Activated naive CD4-positive, alpha-beta T cell treated with anti-CD3 and anti-CD28 coated beads for 36 hours (primary cell): ENCODE results near the gene RIPPLY3. TPM values are rescaled to one million over a fixed set of nuclear protein-coding genes. Genes with fewer than 3 reads are reported as not detected.
A peak's percentile ranks its signal among the peaks of the same experiment; 100 is the strongest.

Experiments
- CTCF ChIA-PET: fragments of 350-600 bp; sonication (Branson Sonifier 250); formaldehyde crosslinking; loops from one replicate; lab custom pipeline; 2021; ENCODE audit warnings: antibody characterized with exemption; lab: Charles Lee
- DNase-seq: peaks from one replicate; pipeline ENCODE4 v3.0.0-alpha.2; 2020
- H3K27ac Mint-ChIP-seq: one replicate; pipeline ENCODE4 v1.8.0; 2021; ENCODE audit warnings: mild to moderate bottlenecking, mixed read lengths
- H3K27me3 Mint-ChIP-seq: one replicate; pipeline ENCODE4 v1.8.0; 2021; ENCODE audit warnings: low read depth, mixed read lengths
- H3K36me3 Mint-ChIP-seq: one replicate; pipeline ENCODE4 v1.8.0; 2021; ENCODE audit warnings: low read depth, mixed read lengths
- H3K4me1 Mint-ChIP-seq: one replicate; pipeline ENCODE4 v1.8.0; 2021; ENCODE audit warnings: low read depth, mixed read lengths
- H3K4me3 Mint-ChIP-seq: one replicate; pipeline ENCODE4 v1.8.0; 2021; ENCODE audit warnings: mild to moderate bottlenecking, moderate library complexity, mixed read lengths
- H3K9me3 Mint-ChIP-seq: one replicate; pipeline ENCODE4 v1.8.0; 2021; ENCODE audit warnings: mixed read lengths
- intact Hi-C: fragments of 100-400 bp; cut with micrococcal nuclease; formaldehyde crosslinking; loops from one replicate; pipeline ENCODE4 v1.15.1; 2023
- total RNA-seq, 2 experiments: library from RNA; stranded (reverse); gene quantifications; one replicate each; pipeline ENCODE4 v1.2.3, GENCODE V29; 2021

The RIPPLY3 gene
- total RNA-seq = under 1 TPM in 1 of 2 experiments, not detected in 1; 0.10 TPM

- Mint-ChIP-seq H3K9me3 (no peaks in the 10 kb centered on the region), H3K36me3 (no peaks in the 10 kb centered on the region), H3K4me3 (peak within 1 kb of the TSS; percentile 52), H3K27ac (no peak within 1 kb of the TSS), H3K4me1 (peaks cover 16% of the 10 kb centered on the region), H3K27me3 (peaks cover 26% of the 10 kb centered on the region)
- CTCF ChIA-PET = interaction anchor here (0.9 to 1.4 kb wide), 3 partner anchors 9 to 29 kb away, joined by 3 to 4 read pairs (median 3); no protein-coding TSS in a partner anchor
- intact Hi-C loops = no loop called here
- peak; percentile 27 for DNase-seq
Observed at GRCh38 chr21:37006486-37007291, at the start of gene RIPPLY3. Gene RIPPLY3 (plus strand): TSS chr21:37006702. CDS start chr21:37006773, 71 bp downstream.

GRCh38 chr21:36959020-36959835, 47.3 kb upstream of the RIPPLY3 start:
- no peak overlapping the region for H3K27ac Mint-ChIP-seq
- CTCF ChIA-PET = interaction anchor here (0.6 to 0.8 kb wide), 2 partner anchors 32 to 462 kb away, joined by 3 read pairs; no protein-coding TSS in a partner anchor
- no peak for DNase-seq
- no peaks in the 10 kb centered on the region for H3K4me1 Mint-ChIP-seq
- peaks cover 15% of the 10 kb centered on the region for H3K36me3 Mint-ChIP-seq
- H3K9me3 Mint-ChIP-seq = no peaks in the 10 kb centered on the region
- no peak overlapping the region for H3K4me3 Mint-ChIP-seq
- intact Hi-C loops = no loop called here
- H3K27me3 Mint-ChIP-seq = no peaks in the 10 kb centered on the region

GRCh38 chr21:36960676-36961284, 45.7 kb upstream of the RIPPLY3 start:
- intact Hi-C loops = loop anchor here (10.0 kb wide), 1 partner anchor 636 kb away; the partner anchor contains the start of gene MORC3

GRCh38 chr21:36962098-36962780, 44.3 kb upstream of the RIPPLY3 start:
- Mint-ChIP-seq H3K9me3 (no peaks in the 10 kb centered on the region), H3K4me3 (no peak overlapping the region), H3K27ac (no peak overlapping the region), H3K4me1 (peaks cover 12% of the 10 kb centered on the region), H3K27me3 (no peaks in the 10 kb centered on the region), H3K36me3 (peaks cover 9% of the 10 kb centered on the region)
- CTCF ChIA-PET = interaction anchor here (1.2 to 1.3 kb wide), 2 partner anchors 27 to 31 kb away, joined by 3 read pairs; no protein-coding TSS in a partner anchor
- no peak for DNase-seq
- intact Hi-C loops = loop anchor here (10.0 kb wide), 1 partner anchor 637 kb away; the partner anchor contains the start of gene MORC3

More at GRCh38 chr21:36960676-36961284, 45.7 kb upstream of the RIPPLY3 start:
- no peak for DNase-seq
- CTCF ChIA-PET = no interaction called here
- Mint-ChIP-seq H3K27me3 (no peaks in the 10 kb centered on the region), H3K4me3 (no peak overlapping the region), H3K9me3 (no peaks in the 10 kb centered on the region), H3K27ac (no peak overlapping the region), H3K4me1 (peaks cover 12% of the 10 kb centered on the region), H3K36me3 (peaks cover 15% of the 10 kb centered on the region)

- H3K4me1 Mint-ChIP-seq = peaks cover 12% of the 10 kb centered on the region
- intact Hi-C loops = loop anchor here (10.0 kb wide), 1 partner anchor 640 kb away; the partner anchor contains the start of gene MORC3
Observed at GRCh38 chr21:36964398-36964797, 42.1 kb upstream of the RIPPLY3 start.

GRCh38 chr21:36964827-36965719, 41.4 kb upstream of the RIPPLY3 start:
- intact Hi-C loops = loop anchor here (5.0 to 10.0 kb wide), 2 partner anchors 302 to 640 kb away; partner anchors contain the start of genes MORC3 and VPS26C
- Mint-ChIP-seq H3K27me3 (no peaks in the 10 kb centered on the region), H3K36me3 (peaks cover 9% of the 10 kb centered on the region)

More at GRCh38 chr21:36964398-36964797, 42.1 kb upstream of the RIPPLY3 start:
- no peak overlapping the region for H3K27ac Mint-ChIP-seq
- DNase-seq = no peak
- no peak overlapping the region for H3K4me3 Mint-ChIP-seq
- H3K36me3 Mint-ChIP-seq = peaks cover 9% of the 10 kb centered on the region
- no peaks in the 10 kb centered on the region for H3K27me3 Mint-ChIP-seq
- no peaks in the 10 kb centered on the region for H3K9me3 Mint-ChIP-seq
- CTCF ChIA-PET = interaction anchor here (1.6 to 2.4 kb wide), 2 partner anchors 26 kb away, joined by 4 to 12 read pairs; no protein-coding TSS in a partner anchor

GRCh38 chr21:36965720-36966065, 40.8 kb upstream of the RIPPLY3 start:
- Mint-ChIP-seq H3K4me3 (peak overlapping the region; percentile 78), H3K9me3 (no peaks in the 10 kb centered on the region)

More at GRCh38 chr21:36964827-36965719, 41.4 kb upstream of the RIPPLY3 start:
- Mint-ChIP-seq H3K4me3 (peak overlapping the region; percentile 78), H3K27ac (peak overlapping the region; percentile 86), H3K9me3 (no peaks in the 10 kb centered on the region), H3K4me1 (peaks cover 12% of the 10 kb centered on the region)
- CTCF ChIA-PET = interaction anchor here (0.5 to 2.4 kb wide), 10 partner anchors 12 to 460 kb away, joined by 3 to 12 read pairs (median 4); no protein-coding TSS in a partner anchor
- DNase-seq = no peak

GRCh38 chr21:36966066-36966820, 40.3 kb upstream of the RIPPLY3 start, which contains the start of gene HLCS:
Gene HLCS (minus strand): TSS chr21:36966669. CDS start chr21:36966638, 31 bp downstream.
- Mint-ChIP-seq H3K27ac (peak within 1 kb of the TSS; percentile 86), H3K27me3 (no peaks in the 10 kb centered on the region), H3K4me1 (peaks cover 12% of the 10 kb centered on the region), H3K36me3 (no peaks in the 10 kb centered on the region), H3K4me3 (peak within 1 kb of the TSS; percentile 78), H3K9me3 (no peaks in the 10 kb centered on the region)
- intact Hi-C loops = loop anchor here (1.0 to 10.0 kb wide), 5 partner anchors 19 to 641 kb away; partner anchors contain the start of genes MORC3, PIGP, TTC3 and VPS26C
- peak; percentile 72 for DNase-seq
- CTCF ChIA-PET = interaction anchor here (0.5 to 2.4 kb wide), 10 partner anchors 8 to 461 kb away, joined by 3 to 12 read pairs (median 4); no protein-coding TSS in a partner anchor

More at GRCh38 chr21:36965720-36966065, 40.8 kb upstream of the RIPPLY3 start:
- CTCF ChIA-PET = interaction anchor here (0.5 to 2.4 kb wide), 10 partner anchors 8 to 460 kb away, joined by 3 to 12 read pairs (median 4); no protein-coding TSS in a partner anchor
- no peak for DNase-seq
- Mint-ChIP-seq H3K27ac (peak overlapping the region; percentile 86), H3K36me3 (peaks cover 4% of the 10 kb centered on the region), H3K4me1 (peaks cover 12% of the 10 kb centered on the region), H3K27me3 (no peaks in the 10 kb centered on the region)
- intact Hi-C loops = loop anchor here (1.0 to 10.0 kb wide), 5 partner anchors 20 to 641 kb away; partner anchors contain the start of genes MORC3, PIGP, TTC3 and VPS26C

- Mint-ChIP-seq H3K9me3 (no peaks in the 10 kb centered on the region), H3K36me3 (no peaks in the 10 kb centered on the region), H3K4me3 (peak overlapping the region; percentile 73), H3K4me1 (peaks cover 12% of the 10 kb centered on the region), H3K27me3 (no peaks in the 10 kb centered on the region), H3K27ac (peak overlapping the region; percentile 61)
- no peak for DNase-seq
- CTCF ChIA-PET = interaction anchor here (1.1 to 1.8 kb wide), 3 partner anchors 9 to 20 kb away, joined by 3 to 10 read pairs (median 6); no protein-coding TSS in a partner anchor
- intact Hi-C loops = loop anchor here (1.0 to 10.0 kb wide), 6 partner anchors 10 to 642 kb away; partner anchors contain the start of genes MORC3, PIGP, TTC3 and VPS26C
Observed at GRCh38 chr21:36966821-36967768, 39.4 kb upstream of the RIPPLY3 start.
